KMS-11 (cell line): ENCODE measurements around the gene EVC.
"Not testable (repeated sequence)": the region's sequence is repeated elsewhere in the genome, so short reads cannot be mapped to it uniquely, and the experiment has no call there.

Source experiments
- H2AFZ ChIP-seq: fragments of 200-600 bp; sonication (generic); 2 replicates; pipeline ENCODE4 v1.6.1; 2016; ENCODE audit warnings: antibody characterized with exemption, mixed run types, low read depth
- H3K27ac ChIP-seq: fragments of 200-600 bp; sonication (generic); 2 replicates; pipeline ENCODE4 v1.6.1; 2016; ENCODE audit warnings: mild to moderate bottlenecking, mixed run types
- H3K27me3 ChIP-seq: fragments of 200-600 bp; sonication (generic); 2 replicates; pipeline ENCODE4 v1.6.1; 2017; ENCODE audit warnings: mild to moderate bottlenecking, low read depth, mixed run types, moderate library complexity; ENCODE audit not compliant: insufficient read depth
- H3K36me3 ChIP-seq: fragments of 200-600 bp; sonication (generic); 2 replicates; pipeline ENCODE4 v1.6.1; 2017; ENCODE audit warnings: mild to moderate bottlenecking, mixed run types; ENCODE audit not compliant: insufficient read depth
- H3K4me1 ChIP-seq: fragments of 200-600 bp; sonication (generic); 2 replicates; pipeline ENCODE4 v1.6.1; 2016; ENCODE audit warnings: mild to moderate bottlenecking, low read depth, mixed run types; ENCODE audit not compliant: poor library complexity, severe bottlenecking
- H3K4me2 ChIP-seq: fragments of 200-600 bp; sonication (generic); 2 replicates; pipeline ENCODE4 v1.7.0; 2016; ENCODE audit warnings: mild to moderate bottlenecking, mixed run types
- H3K4me3 ChIP-seq: fragments of 200-600 bp; sonication (generic); IDR thresholded peaks from 2 replicates; pipeline ENCODE4 v1.6.1; 2017; ENCODE audit warnings: low read depth, low read length, mixed read lengths; ENCODE audit not compliant: insufficient read depth
- H3K79me2 ChIP-seq: fragments of 200-600 bp; sonication (generic); 2 replicates; pipeline ENCODE4 v1.6.1; 2016; ENCODE audit warnings: low read depth, mixed run types; ENCODE audit not compliant: insufficient read depth
- H3K9ac ChIP-seq: fragments of 200-600 bp; sonication (generic); 2 replicates; pipeline ENCODE4 v1.6.1; 2016; ENCODE audit warnings: mild to moderate bottlenecking, mixed run types
- H4K20me1 ChIP-seq: fragments of 200-600 bp; sonication (generic); 2 replicates; pipeline ENCODE4 v1.6.1; 2016; ENCODE audit warnings: mild to moderate bottlenecking, mixed run types; ENCODE audit not compliant: insufficient read depth
- TF ChIP-seq, protein P1 (sequence below): fragments of 200-600 bp; sonication (generic); conservative IDR thresholded peaks from 2 replicates; pipeline ENCODE4 v1.6.1; 2017; ENCODE audit warnings: low read depth, mild to moderate bottlenecking, antibody characterized with exemption, low read length, moderate library complexity, mixed read lengths

The EVC gene

DNA sequence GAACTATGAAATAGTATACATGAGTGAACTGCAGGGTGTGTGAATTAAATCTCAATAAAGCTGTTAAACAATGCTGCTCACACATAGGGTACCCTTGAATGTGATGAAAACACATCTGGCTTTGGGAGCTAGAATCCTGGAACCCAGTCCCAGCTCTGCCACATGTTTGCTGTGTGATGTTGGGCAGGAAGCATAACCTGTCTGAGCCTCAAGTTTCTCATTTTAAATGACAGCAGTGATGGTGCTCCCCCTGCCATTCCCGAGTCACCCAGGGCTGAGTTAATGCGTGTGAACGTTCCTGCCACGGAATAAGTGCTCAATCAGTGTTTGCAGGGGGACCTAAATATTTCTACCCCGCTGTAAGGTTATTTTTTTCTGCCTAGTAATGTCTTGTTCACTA lies 10.9 kb downstream of the EVC start:
- H4K20me1 ChIP-seq: no peaks in the 10 kb centered on the region
- TF ChIP-seq, protein P1, sequence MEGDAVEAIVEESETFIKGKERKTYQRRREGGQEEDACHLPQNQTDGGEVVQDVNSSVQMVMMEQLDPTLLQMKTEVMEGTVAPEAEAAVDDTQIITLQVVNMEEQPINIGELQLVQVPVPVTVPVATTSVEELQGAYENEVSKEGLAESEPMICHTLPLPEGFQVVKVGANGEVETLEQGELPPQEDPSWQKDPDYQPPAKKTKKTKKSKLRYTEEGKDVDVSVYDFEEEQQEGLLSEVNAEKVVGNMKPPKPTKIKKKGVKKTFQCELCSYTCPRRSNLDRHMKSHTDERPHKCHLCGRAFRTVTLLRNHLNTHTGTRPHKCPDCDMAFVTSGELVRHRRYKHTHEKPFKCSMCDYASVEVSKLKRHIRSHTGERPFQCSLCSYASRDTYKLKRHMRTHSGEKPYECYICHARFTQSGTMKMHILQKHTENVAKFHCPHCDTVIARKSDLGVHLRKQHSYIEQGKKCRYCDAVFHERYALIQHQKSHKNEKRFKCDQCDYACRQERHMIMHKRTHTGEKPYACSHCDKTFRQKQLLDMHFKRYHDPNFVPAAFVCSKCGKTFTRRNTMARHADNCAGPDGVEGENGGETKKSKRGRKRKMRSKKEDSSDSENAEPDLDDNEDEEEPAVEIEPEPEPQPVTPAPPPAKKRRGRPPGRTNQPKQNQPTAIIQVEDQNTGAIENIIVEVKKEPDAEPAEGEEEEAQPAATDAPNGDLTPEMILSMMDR: no peak
- H3K4me1 ChIP-seq: no peaks in the 10 kb centered on the region
- H3K9ac ChIP-seq: no peak overlapping the region
- no peak overlapping the region for H3K4me2 ChIP-seq
- no peaks in the 10 kb centered on the region for H3K36me3 ChIP-seq
- no peaks in the 10 kb centered on the region for H3K27me3 ChIP-seq
- no peak overlapping the region for H2AFZ ChIP-seq
- H3K79me2 ChIP-seq: peaks cover 25% of the 10 kb centered on the region
- H3K27ac ChIP-seq: no peak overlapping the region
- no peak overlapping the region for H3K4me3 ChIP-seq

DNA sequence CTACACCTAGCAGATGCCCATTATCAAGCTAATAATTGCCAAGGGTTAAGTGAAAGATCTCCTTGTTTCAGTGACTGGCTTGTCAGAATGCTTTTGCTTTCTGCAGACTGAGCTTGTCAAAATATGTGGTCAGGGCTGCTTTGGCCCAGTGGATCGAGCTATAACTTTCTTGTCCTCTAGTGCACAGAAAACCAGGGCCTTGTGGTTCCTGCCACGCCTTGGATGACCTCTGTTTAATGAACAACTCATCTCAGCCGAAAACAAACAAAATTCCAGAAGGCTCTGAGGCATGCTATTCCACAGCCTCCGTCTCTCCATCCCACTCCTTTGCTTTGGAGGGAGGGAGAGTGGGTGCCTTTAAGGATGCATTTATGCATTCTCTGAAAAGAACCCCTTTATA lies 11.3 kb downstream of the EVC start:
- Histone ChIP-seq H3K27ac (no peak overlapping the region), H3K27me3 (no peaks in the 10 kb centered on the region), H3K4me2 (no peak overlapping the region), H3K79me2 (peaks cover 21% of the 10 kb centered on the region), H3K9ac (no peak overlapping the region), H3K36me3 (no peaks in the 10 kb centered on the region), H2AFZ (no peak overlapping the region), H3K4me1 (no peaks in the 10 kb centered on the region), H4K20me1 (no peaks in the 10 kb centered on the region), H3K4me3 (no peak overlapping the region)
- TF ChIP-seq, protein P1: no peak

DNA sequence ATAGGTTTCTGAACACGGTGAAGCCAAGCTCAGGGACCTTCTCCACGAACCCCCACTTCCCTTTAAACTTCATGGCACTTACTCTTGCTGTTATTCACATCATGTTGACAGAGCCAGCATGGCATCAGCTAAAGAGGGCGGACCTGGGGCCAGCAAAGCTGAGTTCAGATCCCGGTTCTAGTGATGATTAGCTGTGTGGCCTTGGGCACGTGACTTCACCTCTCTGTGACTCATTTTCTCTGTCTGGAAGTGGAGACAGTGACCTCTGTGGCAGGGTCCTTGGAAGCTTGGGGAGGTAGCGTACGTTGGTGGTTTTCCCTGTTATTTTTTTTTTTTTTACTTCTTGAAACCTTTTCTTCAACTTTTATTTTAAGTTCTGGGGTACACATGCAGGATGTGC lies 13.4 kb downstream of the EVC start:
- H3K4me2 ChIP-seq: no peak overlapping the region
- peaks cover 12% of the 10 kb centered on the region; the same call in 1 of the 2 replicates for H3K79me2 ChIP-seq

DNA sequence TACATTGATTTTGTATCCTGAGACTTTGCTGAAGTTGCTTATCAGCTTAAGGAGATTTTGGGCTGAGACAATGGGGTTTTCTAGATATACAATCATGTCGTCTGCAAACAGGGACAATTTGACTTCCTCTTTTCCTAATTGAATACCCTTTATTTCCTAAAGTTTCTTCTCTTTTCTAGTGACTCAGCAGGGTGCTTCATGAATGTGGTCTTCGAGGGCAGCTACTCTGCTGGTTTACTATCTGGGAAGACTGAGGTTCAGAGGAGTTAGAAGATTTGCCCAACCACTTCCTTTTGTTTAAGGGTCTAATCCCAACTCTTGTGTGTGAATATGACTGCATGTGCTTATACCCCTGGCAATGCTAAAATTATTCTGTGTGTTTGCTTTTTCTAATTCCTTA lies 17.4 kb downstream of the EVC start:
- H3K4me1 ChIP-seq, H4K20me1 ChIP-seq, H3K4me2 ChIP-seq, H3K36me3 ChIP-seq, H2AFZ ChIP-seq, H3K9ac ChIP-seq, H3K4me3 ChIP-seq, H3K27me3 ChIP-seq, H3K27ac ChIP-seq, H3K79me2 ChIP-seq: not testable (repeated sequence)

More for the DNA sequence above, 13.4 kb downstream of the EVC start:
- TF ChIP-seq, protein P1: no peak
- H3K27ac ChIP-seq: no peak overlapping the region
- no peaks in the 10 kb centered on the region for H3K4me1 ChIP-seq
- H3K4me3 ChIP-seq: no peak overlapping the region
- H3K27me3 ChIP-seq: no peaks in the 10 kb centered on the region
- no peak overlapping the region for H2AFZ ChIP-seq
- no peaks in the 10 kb centered on the region for H3K36me3 ChIP-seq
- H4K20me1 ChIP-seq: no peaks in the 10 kb centered on the region
- H3K9ac ChIP-seq: no peak overlapping the region

DNA sequence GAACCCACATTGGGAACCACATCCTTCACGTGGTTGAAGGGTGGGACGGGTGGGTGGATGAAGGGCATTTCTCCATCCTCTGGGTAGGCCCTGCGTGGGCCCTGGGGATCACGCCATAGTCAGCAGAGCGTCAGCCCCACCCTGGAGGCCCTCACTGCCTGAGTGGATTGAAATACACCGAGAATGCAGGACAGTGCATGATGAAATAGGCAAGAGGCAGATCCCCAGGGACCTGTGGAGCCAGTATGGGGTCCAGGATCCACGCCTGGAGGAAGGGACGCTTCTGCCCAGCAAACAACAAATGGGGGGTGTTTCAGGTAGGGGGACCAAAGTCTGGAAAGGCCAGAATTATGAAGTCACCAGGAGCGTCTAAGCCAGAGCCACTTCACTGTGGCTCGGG lies 19.4 kb downstream of the EVC start:
- no peaks in the 10 kb centered on the region for H3K36me3 ChIP-seq
- no peak overlapping the region for H3K4me2 ChIP-seq
- no peak overlapping the region for H3K9ac ChIP-seq
- H3K4me1 ChIP-seq: no peaks in the 10 kb centered on the region
- H3K27me3 ChIP-seq: no peaks in the 10 kb centered on the region
- no peaks in the 10 kb centered on the region for H4K20me1 ChIP-seq
- no peak overlapping the region for H2AFZ ChIP-seq
- no peak overlapping the region for H3K27ac ChIP-seq
- H3K79me2 ChIP-seq: 0 out of 2 replicates have a peak, but pooled peaks cover 7% of the 10 kb centered on the region
- no peak overlapping the region for H3K4me3 ChIP-seq
- TF ChIP-seq, protein P1: no peak
